Bone marrow (tissue), 2 donors: ENCODE results near the gene SMTNL2.
"Not testable (repeated sequence)": the region's sequence is repeated elsewhere in the genome, so short reads cannot be mapped to it uniquely, and the experiment has no call there.

Source experiments
- DNase-seq, 2 donors: peaks; one replicate each; lab custom pipeline; 2025; lab: John Stamatoyannopoulos, UW

The SMTNL2 gene

GRCh38 chr17:4635823-4636375, 51.6 kb downstream of the SMTNL2 start:
- DNase-seq: peak in 1 of 2 donors; percentile 78

DNA sequence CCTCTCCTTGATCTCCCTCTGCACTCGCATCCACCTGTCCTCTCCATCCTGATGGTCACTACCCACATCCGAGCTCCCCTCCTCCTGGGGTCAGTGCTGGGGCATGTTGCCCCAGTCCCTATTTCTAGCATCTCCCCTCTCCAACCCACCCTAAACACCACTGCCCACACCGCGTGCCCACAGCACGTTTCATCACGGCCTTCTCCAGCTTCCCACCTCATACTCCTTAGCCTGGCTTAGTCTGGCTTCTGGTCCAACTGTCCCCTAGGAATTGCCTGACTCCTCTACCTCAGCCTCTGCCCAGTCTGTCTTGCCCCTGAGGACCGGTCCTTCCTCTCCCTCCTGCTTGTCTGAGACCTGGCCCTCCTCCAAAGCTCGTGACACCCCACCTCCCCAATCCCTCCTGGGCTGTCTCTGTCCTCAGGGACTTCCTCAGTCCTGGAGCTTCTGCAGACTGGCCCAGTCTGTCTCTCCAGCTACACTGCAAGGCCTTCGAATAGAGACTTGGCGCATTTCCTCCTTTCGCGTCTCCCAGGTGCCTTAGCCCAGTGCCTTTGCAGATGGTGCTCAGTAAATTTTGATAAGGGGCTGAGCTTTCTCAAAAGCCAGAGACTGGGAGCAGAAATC, 52.3 kb downstream of the SMTNL2 start:
- no peak for DNase-seq

- not testable (repeated sequence) for DNase-seq
Measured at GRCh38 chr17:4638766-4639165, 54.4 kb downstream of the SMTNL2 start.

GRCh38 chr17:4639301-4640059, 55.2 kb downstream of the SMTNL2 start:
- not testable (repeated sequence) for DNase-seq

DNA sequence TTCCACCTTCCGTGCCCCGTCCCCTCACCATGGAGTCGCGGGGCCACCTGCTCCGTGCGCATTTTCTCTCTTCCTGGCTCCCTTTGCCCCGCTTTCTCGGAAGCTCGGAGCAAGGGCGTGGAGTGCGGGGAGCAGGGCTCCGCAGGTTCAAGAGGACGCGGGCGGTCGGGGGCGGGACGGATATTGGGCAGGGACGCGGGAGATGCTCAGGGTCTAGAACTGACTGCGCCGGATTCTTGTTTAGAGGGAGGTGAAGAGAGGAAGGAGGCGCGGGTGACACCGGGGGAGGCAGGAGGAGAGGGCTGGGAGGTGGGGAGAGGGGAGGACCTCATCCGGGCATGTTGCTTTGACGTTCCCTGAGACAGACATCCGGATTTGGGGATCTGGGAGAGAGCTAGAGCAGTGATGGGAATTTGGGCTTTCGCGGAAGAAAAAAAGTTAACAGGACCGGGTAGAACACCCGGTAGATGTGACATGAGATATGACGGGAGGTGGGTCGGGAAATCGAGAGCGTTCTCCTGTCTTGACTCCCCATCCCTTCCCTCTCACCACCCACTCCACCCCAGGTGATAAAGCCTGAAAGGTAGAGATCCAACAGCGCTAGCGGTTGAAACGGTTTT, 56.4 kb downstream of the SMTNL2 start:
- DNase-seq: not testable (repeated sequence)

GRCh38 chr17:4641297-4642195, 57.2 kb downstream of the SMTNL2 start, which contains the start of gene ALOX15:
ALOX15 (minus strand) TSS chr17:4641678; CDS start chr17:4641651, 27 bp downstream.
- DNase-seq: no peak

GRCh38 chr17:4642286-4642685, 58.0 kb downstream of the SMTNL2 start:
- no peak for DNase-seq

DNA sequence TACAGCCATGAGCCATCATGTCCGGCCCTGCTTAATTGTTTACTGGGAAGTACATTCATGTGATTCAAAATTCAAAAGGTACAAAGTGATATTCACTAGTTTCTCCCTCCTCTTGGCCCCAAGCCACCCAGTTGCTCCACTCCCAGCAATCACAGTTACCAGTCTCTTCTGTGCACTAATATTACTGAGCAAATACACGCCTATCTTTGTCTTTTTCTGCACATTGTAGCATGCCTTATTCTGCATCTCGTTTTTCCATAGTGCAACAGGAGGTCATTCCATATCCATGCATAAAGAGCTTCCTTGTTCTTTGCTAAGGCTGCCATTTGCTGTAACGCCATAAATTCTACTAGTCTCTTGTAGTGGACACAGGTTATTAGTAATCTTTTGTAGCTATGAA, 59.3 kb downstream of the SMTNL2 start:
- DNase-seq: no peak

DNA sequence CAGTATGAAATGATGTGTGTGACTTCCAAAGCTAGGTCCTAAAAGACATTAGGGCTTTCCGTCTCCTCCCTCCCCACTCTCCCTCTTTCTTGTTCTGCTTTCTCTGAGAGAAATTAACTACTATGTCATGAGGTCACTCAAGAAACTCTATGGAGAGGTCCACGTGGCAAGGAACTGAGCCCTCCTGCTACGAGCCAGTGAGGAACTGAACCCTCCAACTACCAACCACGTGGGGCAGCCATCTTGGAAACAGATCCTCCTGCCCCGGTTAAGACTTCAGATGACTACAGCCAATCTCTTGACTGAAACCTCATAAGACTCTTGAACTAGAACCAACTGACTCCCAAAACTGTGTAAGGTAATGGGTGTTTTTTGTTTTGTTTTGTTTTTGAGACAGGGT, 61.3 kb downstream of the SMTNL2 start:
- DNase-seq: no peak

DNA sequence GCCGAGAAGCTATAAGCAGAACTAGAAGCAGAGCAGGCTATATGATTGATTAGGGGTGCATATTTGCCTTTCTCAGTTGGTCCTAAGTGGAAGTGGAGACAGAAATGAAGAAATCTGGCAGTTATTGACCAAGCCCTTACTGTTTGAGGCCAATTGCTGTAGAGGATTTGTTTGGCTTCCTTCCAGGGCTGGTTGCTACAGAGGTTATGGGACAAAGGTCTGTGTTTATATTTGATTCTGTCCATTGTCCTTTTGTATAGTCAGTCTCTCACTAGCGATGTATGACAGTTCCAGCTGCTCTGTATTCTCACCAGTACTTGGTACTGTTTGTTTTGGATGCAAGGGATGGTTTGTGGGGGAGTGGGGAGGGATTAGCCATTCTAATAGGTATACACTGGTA, 64.4 kb downstream of the SMTNL2 start:
- DNase-seq: no peak

DNA sequence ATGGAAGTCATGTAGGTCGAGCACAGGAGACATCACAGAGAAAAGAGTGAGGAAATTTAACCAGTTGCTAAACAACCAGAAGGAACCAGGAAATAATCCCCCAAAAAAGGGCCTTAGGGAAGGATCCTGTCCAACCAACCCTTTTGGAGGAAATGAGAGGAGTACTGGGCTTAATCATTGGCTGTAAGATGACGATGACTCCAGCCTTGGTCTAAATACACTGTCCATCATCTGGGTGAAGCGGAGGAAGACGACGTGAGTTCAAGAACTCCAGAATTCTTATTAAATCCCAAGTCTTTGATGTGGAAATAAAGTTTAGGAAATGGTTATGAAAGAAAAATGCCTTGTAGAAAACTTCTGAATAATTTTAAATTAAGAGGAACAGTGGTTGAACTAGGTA, 68.7 kb downstream of the SMTNL2 start:
- no peak for DNase-seq

DNA sequence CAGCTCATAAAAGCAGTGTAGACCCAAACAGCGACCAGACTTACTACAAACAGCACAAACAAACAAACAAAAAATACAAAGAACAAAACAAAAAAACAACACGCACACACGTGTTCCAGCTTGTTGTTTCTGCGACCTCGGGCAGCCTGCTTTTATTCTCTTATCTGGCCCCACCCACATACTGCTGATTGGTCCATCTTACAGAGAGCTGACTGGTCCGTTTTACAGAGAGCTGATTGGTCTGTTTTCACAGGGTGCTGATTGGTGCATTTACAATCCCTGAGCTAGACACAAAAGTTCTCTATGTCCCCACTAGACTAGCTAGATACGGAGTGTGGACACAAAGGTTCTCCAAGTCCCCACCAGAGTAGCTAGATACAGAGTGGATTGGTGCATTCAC, 71.6 kb downstream of the SMTNL2 start:
- DNase-seq: not testable (repeated sequence)

DNA sequence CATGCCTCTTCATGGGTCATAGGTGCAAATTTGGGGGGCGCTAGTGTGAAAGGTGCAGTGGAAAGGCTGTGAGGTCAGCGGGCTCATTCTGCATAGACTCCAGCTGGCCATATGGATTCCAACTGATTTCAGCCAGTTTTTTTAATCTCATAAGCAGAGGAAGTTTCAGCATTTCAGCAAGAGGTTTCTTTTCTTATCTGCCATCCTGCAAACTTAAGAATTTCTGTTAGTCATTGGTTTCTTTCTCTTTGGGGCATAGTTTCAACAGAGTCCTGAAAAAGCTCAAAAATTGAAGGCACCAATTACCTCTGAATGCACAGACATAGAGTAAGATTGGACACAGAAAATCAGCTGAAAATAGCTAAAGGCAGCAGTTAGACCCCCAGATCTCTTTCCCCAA, 73.3 kb downstream of the SMTNL2 start:
- no peak for DNase-seq
